Limb (tissue), 2 donors: ENCODE results near the gene TMEM209.
"Not testable (repeated sequence)": the region's sequence is repeated elsewhere in the genome, so short reads cannot be mapped to it uniquely, and the experiment has no call there.

Experiments
- DNase-seq, 2 donors: peaks; one replicate each; pipeline ENCODE4 v3.0.0-alpha.2; 2016; ENCODE audit errors: extremely low spot score in 2 of 2

Gene TMEM209

GRCh38 chr7:130205084-130205947 is at the start of gene TMEM209:
Gene TMEM209, minus strand, starts transcription at chr7:130205406. Its CDS starts 31 bp downstream, at chr7:130205375.
- DNase-seq = peak; percentile 96 to 99

GRCh38 chr7:130254555-130254954 is 49.3 kb upstream of the TMEM209 start:
- DNase-seq = no peak

DNA sequence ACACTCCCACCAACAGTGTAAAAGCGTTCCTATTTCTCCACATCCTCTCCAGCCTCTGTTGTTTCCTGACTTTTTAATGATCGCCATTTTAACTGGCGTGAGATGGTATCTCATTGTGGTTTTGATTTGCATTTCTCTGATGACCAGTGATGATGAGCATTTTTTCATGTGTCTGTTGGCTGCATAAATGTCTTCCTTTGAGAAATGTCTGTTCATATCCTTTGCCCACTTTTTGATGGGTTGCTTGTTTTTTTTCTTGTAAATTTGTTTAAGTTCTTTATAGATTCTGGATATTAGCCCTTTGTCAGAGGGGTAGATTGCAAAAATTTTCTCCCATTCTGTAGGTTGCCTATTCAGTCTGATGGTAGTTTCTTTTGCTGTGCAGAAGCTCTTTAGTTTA is 44.4 kb upstream of the TMEM209 start:
- not testable (repeated sequence) for DNase-seq

GRCh38 chr7:130248842-130249241 is 43.6 kb upstream of the TMEM209 start:
- not testable (repeated sequence) for DNase-seq

- DNase-seq = not testable (repeated sequence)
Measured at GRCh38 chr7:130246491-130246890, 41.3 kb upstream of the TMEM209 start.

DNA sequence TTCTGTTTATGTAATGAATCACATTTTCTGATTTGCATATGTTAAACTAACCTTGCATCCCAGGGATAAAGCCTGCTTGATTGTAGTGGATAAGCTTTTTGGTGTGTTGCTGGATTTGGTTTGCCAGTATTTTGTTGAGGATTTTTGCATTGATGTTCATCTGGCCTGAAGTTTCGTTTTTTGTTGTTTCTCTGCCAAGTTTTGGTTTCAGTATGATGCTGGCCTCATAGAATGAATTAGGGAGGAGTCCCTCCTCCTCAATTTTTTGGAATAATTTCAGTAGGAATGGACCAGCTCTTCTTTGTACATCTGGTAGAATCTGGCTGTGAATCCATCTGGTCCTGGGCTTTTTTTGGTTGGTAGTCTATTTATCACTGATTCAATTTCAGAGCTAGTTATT is 38.3 kb upstream of the TMEM209 start:
- not testable (repeated sequence) for DNase-seq

DNA sequence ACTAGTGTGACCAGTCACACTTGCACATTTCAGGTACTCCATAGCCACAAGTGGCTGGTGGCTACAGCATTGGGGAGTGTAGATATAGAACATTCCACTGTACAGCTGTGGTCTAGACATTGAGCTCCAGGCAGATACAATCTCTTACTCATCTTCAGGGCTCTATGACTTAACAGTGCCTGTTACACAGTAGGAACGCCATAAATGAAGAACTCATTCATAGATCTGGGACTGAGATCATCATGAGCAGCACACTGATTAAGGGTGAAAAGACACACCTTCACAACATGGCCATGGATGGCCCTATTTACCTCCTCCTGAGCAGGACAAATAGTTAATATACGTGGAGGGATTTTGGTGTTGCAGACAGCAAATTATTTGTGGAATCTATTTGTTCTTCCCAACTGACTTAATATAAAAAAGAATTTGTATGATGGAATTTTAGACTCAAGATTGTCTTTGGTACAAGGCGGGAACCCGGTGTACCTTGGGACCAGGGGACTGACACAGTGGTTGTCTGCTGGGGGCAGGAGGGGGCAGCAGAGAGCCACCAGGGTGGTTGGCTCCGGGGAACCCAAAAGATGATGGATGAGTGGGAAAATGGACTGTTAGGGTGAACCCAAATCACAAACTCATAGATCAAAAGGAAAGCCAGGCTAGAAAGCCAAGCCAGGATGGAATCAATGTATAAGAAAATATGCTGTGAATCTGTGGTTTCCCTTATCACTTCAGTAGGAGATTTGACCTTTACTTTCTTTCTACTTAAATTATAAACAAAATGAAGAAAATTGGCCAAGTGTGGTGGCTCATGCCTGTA is 37.2 kb upstream of the TMEM209 start:
- peak in 1 of 2 donors; percentile 42 for DNase-seq

DNA sequence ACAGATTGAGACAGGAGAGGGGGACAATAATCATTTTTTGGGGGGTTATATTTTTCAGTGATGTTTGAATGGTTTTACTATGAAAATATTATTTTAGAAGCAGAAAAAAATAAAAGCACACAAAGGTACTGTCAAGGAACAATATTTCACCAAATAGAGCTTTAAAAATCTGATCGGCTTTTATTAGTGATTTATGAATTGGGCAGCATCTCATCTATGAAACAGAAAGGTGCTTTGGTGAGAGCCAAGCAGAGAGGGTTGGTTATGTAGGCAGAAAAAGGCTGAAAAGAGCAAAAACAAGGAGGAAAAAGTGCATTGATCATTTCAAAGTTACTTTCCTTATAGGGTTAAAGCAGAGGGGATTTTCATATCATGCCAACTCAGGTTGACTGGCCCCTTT is 35.0 kb upstream of the TMEM209 start:
- DNase-seq = no peak

GRCh38 chr7:130236361-130236760 is 31.2 kb upstream of the TMEM209 start:
- not testable (repeated sequence) for DNase-seq

- no peak for DNase-seq
Measured at GRCh38 chr7:130234078-130234477, 28.9 kb upstream of the TMEM209 start.

- DNase-seq = no peak
Measured at GRCh38 chr7:130232209-130232608, 27.0 kb upstream of the TMEM209 start.

GRCh38 chr7:130231792-130232191 is 26.6 kb upstream of the TMEM209 start:
- DNase-seq = no peak

- DNase-seq = not testable (repeated sequence)
Measured at GRCh38 chr7:130229981-130230380, 24.8 kb upstream of the TMEM209 start.

- DNase-seq = no peak
Measured at GRCh38 chr7:130228840-130229502, 23.8 kb upstream of the TMEM209 start.

DNA sequence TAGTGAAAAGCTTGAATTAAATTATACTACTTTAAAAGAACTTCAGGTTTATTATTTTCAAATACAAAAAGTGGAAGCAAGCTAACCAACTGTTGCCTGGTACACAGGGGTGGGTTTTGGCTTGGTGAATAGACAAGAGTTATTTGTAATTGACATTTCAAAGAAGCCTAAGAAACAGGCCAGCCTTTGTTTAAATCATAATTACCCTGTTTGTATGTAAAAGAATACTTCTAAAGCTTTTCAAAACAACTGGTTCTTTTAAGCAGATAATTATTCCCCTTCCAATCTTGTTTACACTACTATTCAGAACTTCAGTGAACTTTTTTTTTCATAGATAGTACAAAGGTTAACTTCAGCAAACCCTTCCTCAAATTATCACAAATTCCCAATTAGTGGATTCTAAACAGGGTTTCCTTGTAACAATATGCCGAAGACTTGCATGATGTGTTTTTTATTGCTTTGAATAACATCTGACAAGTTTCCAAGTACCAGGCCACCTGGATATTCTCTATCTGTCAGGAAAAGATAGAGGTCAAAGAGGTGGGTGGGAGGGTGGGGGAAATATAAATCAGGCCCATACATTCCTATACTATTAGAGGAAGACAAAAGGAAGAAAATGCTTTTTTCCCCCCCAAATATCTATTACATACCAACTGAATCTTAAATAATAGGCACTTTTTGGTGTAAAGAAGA is 22.8 kb upstream of the TMEM209 start:
- DNase-seq = no peak

- DNase-seq = no peak
Measured at GRCh38 chr7:130226333-130226732, 21.1 kb upstream of the TMEM209 start.

- DNase-seq = not testable (repeated sequence)
Measured at GRCh38 chr7:130224923-130225322, 19.7 kb upstream of the TMEM209 start.

- no peak for DNase-seq
Measured at GRCh38 chr7:130224210-130224609, 19.0 kb upstream of the TMEM209 start.

DNA sequence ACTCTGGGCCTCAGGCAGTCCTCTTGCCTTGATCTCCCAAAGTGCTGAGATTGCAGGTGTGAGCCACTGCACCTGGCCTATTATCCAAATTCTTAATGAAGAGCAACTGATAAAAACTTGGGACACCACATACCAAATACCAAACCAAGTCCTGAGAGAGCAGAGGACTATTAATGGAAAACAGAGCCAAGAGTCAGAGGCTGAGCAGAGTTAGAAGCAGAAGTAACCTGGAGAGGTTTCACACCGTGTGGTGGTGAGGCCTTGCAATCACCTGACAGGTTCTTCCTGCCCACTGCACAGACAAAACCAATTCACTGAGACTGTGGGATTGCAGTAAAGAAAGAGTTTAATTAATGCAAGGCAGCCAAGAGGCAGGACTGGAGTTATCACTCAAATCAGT is 18.4 kb upstream of the TMEM209 start:
- DNase-seq = no peak

DNA sequence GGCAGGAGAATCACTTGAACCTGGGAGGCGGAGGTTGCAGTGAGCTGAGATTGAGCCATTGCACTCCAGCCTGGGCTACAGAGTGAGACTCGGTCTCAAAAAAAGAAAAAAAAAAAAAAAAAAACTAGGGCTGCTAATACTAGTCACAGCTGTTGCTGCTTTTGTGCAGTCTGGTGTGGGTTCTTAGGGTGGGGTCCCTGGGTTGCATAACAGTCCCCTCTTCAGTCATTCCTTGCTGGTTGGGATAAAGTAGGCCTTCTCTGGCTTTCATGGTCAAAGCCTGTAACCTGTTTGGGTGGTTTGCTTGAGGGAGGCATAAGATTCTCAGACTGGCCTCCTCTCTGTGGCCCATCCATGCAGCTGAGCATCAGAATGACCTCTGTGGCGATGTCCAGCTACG is 16.5 kb upstream of the TMEM209 start:
- DNase-seq = no peak

DNA sequence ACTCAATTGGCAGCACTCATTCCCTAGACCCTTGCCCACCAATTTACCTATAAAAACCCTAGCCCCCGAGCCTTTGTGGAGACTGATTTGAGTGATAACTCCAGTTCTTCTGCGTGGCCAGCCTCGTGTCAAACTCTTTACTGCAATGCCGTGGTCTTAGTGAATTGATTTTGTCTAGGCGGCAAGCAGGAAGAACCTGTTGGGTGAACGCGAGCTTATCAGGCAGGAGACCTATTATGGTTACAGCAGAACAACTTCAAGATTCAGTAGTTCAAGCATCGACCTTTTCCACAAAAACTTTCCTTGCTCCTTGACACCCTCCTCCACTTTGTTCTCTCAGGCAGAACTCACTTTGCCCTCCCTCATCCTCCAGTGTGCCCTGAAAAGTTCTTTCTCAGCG is 14.7 kb upstream of the TMEM209 start:
- no peak for DNase-seq
